NT2/D1 (cell line): ENCODE results near the gene ZNF804B.

Experiments
- YY1 ChIP-seq: IDR thresholded peaks from 2 replicates; pipeline ENCODE4 v1.6.1; 2011; ENCODE audit not compliant: insufficient read length, insufficient read depth
- ZNF274 ChIP-seq: IDR thresholded peaks from 2 replicates; pipeline ENCODE4 v1.6.1; 2011; ENCODE audit warnings: mild to moderate bottlenecking, low read depth, low read length

DNA sequence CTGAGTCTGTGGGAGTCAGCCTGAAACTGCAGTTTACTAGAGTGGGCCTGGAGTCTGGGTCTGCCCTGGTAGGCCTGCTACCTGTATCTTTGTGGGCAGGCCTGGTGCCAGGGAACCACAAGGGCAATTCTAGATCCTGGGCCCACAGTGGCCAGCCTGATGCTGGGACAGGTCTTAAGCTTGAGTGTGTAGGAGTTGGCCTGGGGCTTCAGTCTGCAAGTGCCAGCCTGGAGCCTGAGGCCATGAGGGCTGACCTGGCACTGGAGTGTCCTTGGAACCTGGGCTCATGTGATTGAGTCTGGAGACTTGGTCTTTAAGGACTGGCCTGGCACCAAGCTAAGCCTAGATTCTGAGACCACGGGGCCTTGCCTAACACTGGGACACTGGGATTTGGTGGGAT lies 281.7 kb downstream of the ZNF804B start:
- TF ChIP-seq YY1 (no peak), ZNF274 (no peak)
